ENCODE measurements around the gene HHAT. TPM values are rescaled to one million over a fixed set of nuclear protein-coding genes. Genes with fewer than 3 reads are reported as not detected.

HHAT gene
- total and polyA plus RNA-seq, 4 donors, result 1.2 to 11.3 (median 3.8) TPM

DNA sequence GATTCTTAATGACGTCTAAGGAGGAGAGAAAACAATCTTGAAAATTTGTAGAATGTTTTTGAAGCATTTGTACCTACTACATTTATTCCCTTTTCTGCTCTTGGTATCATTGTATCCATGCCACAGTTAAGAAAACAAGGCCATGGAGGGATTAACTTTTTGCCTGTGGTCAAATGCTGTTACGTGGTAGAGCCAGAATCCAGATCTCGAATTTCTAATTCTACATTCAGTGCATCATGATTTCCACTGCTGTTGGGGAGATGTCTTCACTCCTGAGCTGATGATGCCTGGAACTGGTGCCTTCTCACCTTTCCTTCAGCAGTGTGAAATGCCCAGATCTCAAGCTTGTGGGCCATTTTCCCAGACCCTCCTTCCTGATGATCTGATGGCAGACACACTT is 175.6 kb downstream of the HHAT start:
- no peak for TF ChIP-seq CTCF (IDR thresholded peaks at IDR 0.05; ENCODE audit: control extremely low read depth, extremely low read depth)
- Histone ChIP-seq H3K9me3 (ENCODE audit: control insufficient read depth in 4 of 4, insufficient read depth in 3 of 4, low read length in 3 of 4) (no peaks in the 10 kb centered on the region), H3K27ac (ENCODE audit: low read depth in 1 of 2, low read length in 1 of 2) (no peak overlapping the region), H3K36me3 (ENCODE audit: control insufficient read depth in 4 of 4, insufficient read depth in 4 of 4, low read length in 4 of 4) (no peaks in the 10 kb centered on the region), H3K27me3 (ENCODE audit: control insufficient read depth in 3 of 3, insufficient read depth in 3 of 3, low read length in 2 of 3) (no peaks in the 10 kb centered on the region), H3K4me1 (ENCODE audit: control insufficient read depth in 5 of 5, insufficient read depth in 5 of 5, low read length in 5 of 5) (no peaks in the 10 kb centered on the region), H3K4me3 (no peak overlapping the region), H3K9ac (ENCODE audit: insufficient read depth in 1 of 2, low read length in 2 of 2) (no peak overlapping the region)
- WGBS, 2 donors, result 81 to 89% methylated on average over 3 of the region's 3 CpGs
- no peak for ATAC-seq (ENCODE audit: insufficient read depth, low FRiP score)
- DNase-seq, result no peak

DNA sequence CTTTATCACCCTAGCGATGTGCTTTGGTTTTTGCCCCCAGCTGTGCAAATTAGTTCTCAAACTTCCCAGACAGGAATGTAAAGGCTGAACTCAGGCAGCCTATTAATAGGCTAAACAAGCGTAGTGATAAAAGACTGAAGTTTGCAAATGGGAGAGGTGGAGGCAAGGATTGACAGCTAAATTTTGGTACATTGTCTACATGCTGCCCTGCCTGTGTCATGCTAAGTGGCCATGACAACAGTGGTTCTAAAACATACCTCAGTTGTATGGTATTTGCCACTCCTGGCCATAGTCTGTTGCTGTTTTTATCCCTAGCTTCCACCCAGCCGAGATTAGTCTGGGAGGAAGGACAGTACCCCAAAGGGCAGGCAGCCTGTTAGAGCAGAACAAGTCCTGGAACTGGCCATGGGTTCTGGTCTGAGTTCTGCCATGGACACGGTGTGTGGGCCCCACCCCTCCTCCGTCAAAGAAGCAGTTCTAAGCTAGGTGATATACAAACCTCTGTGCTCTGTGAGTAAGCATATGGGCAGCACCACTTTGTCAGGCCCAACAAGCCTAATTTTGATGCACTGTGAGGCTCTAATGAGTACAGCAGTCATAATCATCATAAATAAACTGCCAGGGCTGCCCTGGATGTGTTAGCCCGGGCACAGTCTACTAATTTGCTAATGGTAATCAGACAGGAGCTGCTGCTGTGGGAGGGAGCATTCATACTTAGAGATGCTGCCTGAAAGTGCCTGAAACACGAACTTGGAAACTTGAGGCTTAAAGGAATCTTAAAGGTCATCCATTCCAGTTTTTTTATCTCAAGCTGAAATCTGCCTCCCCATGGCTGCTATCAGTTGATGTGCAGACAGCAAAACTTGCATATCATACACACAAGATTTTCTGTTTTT is 177.1 kb downstream of the HHAT start:
- Histone ChIP-seq H3K9ac (ENCODE audit: insufficient read depth in 1 of 2, low read length in 2 of 2) (no peak overlapping the region), H3K9me3 (ENCODE audit: control insufficient read depth in 4 of 4, insufficient read depth in 3 of 4, low read length in 3 of 4) (no peaks in the 10 kb centered on the region), H3K36me3 (ENCODE audit: control insufficient read depth in 4 of 4, insufficient read depth in 4 of 4, low read length in 4 of 4) (no peaks in the 10 kb centered on the region), H3K4me1 (ENCODE audit: control insufficient read depth in 5 of 5, insufficient read depth in 5 of 5, low read length in 5 of 5) (no peaks in the 10 kb centered on the region), H3K27ac (ENCODE audit: low read depth in 1 of 2, low read length in 1 of 2) (no peak overlapping the region), H3K4me3 (no peak overlapping the region), H3K27me3 (ENCODE audit: control insufficient read depth in 3 of 3, insufficient read depth in 3 of 3, low read length in 2 of 3) (no peaks in the 10 kb centered on the region)
- DNase-seq (no peak), ATAC-seq (ENCODE audit: insufficient read depth, low FRiP score) (no peak)
- TF ChIP-seq CTCF (IDR thresholded peaks at IDR 0.05; ENCODE audit: control extremely low read depth, extremely low read depth), result no peak
- WGBS, 2 donors, result 70 to 80% methylated on average over 7 of the region's 7 CpGs

DNA sequence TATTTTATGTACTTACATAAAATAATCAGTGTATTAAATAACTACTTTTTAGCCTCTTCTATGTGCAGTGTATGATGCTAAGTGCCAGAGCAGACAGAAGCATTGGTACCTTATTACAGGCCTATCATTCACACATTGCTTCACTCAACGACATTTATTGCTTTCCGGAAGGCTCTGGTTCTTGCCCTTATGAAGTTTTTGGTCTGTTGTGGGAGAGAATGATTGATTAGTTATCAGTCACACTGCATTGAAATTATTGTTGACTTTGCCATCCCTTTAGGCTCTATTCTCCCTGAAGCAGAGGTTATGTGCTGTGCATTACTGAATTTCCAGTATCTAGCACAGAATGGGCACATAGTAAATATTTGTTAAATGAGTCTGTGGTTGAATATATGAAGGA is 178.0 kb downstream of the HHAT start:
- DNase-seq (no peak), ATAC-seq (ENCODE audit: insufficient read depth, low FRiP score) (no peak)
- 90 to 92% methylated on average over 2 of the region's 2 CpGs for WGBS, 2 donors
- H3K4me1 ChIP-seq (ENCODE audit: control insufficient read depth in 5 of 5, insufficient read depth in 5 of 5, low read length in 5 of 5), result no peaks in the 10 kb centered on the region
- no peak overlapping the region for H3K9ac ChIP-seq (ENCODE audit: insufficient read depth in 1 of 2, low read length in 2 of 2)
- no peak for TF ChIP-seq CTCF (IDR thresholded peaks at IDR 0.05; ENCODE audit: control extremely low read depth, extremely low read depth)
- H3K27ac ChIP-seq (ENCODE audit: low read depth in 1 of 2, low read length in 1 of 2), result no peak overlapping the region
- H3K36me3 ChIP-seq (ENCODE audit: control insufficient read depth in 4 of 4, insufficient read depth in 4 of 4, low read length in 4 of 4), result no peaks in the 10 kb centered on the region
- H3K4me3 ChIP-seq, result no peak overlapping the region
- no peaks in the 10 kb centered on the region for H3K27me3 ChIP-seq (ENCODE audit: control insufficient read depth in 3 of 3, insufficient read depth in 3 of 3, low read length in 2 of 3)
- no peaks in the 10 kb centered on the region for H3K9me3 ChIP-seq (ENCODE audit: control insufficient read depth in 4 of 4, insufficient read depth in 3 of 4, low read length in 3 of 4)
